Activated effector memory CD4-positive, alpha-beta T cell treated with Interleukin-2 at 50 U/mL for 16 hours (primary cell): ENCODE results near the gene BACH2.

Source experiments
- DNase-seq: peaks from one replicate; pipeline ENCODE4 v3.0.0-alpha.2; 2020

The BACH2 gene

DNA sequence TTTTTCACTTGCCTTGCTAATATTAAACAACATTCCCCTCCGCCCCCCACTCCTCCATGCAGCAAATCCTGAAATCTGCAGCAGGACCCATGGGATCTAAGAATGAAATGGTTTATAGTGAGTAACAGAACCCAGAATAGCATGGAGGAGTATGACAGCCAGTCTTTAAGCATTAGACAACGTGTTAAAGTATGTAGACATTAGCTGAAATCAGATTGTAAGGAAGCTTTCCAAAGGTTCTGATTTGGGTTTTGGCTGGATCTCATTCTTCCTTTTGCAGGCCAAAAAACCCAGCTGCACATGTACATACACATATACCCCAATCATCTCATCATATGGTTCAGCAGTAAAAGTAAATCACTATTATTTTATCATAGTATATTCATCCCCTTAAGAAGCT is 275.9 kb downstream of the BACH2 start:
- DNase-seq = no peak

DNA sequence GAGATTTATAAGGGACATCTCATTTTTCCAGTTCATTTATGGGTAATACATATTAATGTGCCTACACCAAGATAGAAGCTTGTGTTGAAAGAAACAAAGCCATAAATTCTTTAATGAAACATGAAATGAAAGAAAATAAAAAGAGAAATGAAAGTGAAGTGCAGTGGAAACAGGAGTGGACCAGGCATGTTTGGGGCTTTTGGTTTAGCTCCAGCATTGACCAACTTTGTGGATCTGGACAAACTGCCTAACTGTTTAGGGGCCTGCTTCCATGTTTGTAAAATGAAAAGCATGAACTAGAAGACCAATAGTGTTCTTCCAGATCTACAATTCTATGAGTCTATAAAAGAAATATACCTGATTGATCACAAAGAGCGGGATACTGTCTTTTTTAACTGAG is 277.4 kb downstream of the BACH2 start:
- DNase-seq = no peak

DNA sequence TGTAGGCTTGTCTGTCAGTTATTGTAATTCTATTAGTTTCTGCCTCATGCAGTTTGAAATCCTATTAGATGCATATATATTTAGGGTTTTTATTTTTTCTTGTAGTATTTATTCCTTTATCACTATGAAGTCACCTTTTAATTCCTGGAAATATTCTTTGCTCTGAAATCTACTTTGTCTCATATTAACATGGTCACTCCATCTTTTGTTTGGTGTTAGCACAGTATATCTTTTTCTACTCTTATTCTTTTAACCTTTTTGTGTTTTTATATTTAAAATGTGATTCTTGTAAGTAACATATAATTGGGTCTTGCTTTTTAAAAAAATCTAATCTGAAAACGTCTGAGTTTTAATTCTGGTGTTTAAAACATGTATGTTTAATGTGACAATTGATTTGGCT is 280.8 kb downstream of the BACH2 start:
- DNase-seq = no peak

DNA sequence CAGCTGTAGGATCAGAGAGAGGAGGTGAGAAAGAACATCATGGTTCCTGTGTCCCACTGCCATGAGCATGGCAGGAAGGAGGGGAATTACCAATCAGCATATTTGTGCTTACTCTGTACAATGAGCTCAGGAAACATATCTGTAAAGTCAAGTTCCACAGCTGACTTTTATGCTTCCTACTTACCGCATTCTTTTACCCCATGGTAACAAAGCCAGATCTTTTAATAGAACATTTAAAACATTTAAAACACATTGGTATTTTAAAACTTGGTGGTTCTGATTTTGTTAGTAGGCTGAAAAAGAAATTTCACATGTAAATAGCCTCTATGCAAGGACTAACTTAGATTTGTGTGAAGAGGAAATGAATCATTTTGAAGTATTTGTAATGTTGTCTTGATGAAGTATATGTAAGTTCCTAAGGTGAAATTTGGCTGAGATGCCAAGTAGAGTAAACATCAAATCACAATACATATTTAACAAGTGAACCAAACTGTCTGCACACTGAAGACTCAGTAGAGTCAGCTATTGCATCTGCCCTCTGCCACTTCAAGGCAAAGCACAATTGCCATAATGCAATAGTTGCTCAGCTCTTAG is 287.6 kb downstream of the BACH2 start:
- no peak for DNase-seq

DNA sequence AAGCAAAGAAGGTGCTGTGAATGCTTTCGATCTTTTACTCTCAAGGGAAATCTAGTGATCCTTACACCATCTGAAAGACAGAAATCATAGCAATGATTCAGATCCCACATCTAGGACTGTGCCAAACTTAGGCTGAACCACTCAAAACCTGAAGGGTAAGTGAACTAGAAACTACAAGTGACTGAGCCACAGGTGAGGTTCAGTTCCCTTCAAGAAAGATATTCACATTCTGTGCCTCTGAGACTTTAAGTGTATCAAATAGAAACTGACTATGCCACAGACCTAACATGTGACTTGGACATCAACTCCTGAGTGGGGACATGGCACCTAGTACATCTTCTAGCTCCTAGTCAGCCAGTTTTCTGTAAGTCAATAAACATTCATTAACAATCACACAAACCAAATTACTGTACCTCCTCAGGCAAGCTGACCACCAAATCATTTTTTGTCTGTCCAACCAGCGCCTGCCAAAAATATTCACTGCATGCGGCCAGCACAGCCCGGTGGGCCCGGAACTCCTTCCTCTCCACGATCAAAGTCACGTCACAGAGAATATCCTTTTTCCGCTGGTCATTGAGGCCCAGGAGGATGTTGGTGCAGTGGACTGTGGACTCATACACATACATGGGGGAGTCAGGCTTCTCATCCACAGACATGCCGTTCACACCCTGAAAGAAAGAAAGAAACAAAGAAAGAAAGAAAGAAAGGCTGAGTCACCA is 288.3 kb downstream of the BACH2 start:
- DNase-seq = no peak

DNA sequence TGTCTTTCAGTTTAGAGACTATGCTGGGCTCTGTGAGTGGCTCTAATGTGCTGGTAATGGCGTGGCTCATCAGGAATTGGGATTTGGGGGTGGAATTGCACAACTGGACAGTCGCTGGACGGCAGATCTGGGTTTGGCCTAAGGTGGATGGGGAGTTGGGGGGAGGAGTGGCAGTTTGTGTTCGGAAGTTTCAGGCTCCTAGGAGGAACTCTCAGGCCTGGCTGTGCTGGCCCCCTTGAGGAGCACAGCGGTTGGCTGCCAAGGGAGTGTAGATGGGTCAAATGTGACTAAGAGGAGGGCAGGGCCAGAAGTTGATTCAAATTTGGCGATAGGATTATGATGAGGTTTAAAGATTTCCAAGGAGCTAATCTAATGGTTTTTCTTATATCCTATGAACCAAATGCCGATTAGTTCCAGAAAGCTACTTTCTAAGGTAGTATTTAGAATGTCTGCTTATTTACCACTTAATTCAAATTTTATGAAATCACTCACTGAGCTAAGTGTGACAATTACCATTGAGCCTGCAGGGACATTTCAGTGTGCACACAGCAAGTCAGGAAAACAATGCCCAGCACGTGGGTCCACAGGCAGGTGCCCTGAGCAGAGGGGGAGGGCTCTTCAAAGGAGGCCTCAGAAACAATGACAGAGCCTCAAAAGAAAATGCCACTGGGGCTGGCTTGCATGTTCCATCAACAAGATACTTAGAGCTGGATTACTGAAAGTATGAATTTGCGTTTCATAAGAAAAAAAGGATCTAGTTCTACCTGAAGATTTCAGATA is 291.4 kb downstream of the BACH2 start:
- no peak for DNase-seq

DNA sequence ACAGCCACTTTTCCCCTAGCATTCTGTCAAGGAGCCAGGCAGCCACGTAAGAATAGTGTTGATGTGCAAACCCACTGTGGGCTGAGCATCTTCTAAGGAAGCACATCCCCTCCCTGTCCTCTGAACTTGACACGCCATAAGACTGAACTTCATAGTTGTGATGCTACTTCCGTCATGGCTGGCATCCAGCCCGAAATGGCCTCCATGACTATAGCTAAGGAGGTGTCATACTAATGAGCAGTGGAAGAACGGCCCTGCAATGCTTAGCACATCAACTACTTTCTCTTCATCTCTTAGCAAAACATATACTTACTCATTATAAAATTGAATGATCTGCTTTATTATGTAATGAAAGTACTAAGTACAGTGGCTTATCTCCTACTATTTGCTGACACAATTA is 292.1 kb downstream of the BACH2 start:
- DNase-seq = no peak

DNA sequence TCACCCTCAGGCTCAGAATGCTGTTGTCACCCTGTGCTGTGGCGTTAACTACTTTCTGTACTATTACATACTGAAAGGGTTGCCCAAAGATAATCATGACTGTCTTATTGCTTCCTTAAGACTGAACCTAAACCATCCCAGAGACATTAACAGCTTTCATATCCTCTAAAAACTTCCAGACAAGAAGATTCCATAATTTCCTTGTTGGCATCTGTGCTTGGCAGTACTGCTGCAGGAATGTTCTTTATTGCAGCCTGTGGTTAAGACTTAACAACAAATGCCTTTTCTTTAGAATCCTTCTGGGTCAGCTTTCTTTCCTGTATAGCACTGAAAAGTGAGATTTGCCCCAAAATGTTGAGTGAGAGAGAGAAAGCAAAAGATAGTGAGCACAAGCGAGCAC is 292.7 kb downstream of the BACH2 start:
- DNase-seq = no peak

DNA sequence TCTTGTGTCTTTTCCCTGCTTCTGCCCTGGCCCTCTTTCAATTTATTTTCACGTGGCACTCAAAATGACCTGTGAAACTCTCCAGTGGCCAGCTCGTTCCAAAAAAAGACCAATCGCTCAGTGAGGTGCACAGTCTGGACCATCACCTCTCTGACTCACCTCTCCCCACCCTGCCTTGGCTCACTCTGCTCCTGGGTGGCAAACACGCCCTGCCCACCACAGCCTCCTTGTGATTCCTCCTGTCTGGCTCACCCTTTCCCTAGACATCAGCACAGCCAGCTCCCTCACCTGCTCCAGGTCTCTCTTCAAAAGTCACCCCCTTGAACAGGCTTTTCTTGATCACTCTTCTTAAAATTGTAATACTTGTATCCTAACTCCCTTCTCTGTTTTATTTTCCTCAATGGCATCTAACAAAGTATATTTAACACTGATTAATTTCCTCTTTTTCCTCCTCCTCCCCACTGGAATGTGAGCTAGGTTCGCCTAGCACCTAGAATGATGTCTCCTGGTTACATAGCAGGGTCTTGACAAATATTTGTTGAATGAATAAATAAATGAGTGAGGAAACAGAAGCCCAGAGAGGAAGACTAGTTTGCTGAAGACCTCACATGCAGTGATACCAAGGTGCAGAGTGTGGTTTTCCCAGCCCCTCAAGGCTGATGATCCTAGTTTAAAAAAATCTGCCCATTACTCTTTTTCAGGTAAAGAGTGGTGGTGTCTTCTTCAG is 293.4 kb downstream of the BACH2 start:
- no peak for DNase-seq

DNA sequence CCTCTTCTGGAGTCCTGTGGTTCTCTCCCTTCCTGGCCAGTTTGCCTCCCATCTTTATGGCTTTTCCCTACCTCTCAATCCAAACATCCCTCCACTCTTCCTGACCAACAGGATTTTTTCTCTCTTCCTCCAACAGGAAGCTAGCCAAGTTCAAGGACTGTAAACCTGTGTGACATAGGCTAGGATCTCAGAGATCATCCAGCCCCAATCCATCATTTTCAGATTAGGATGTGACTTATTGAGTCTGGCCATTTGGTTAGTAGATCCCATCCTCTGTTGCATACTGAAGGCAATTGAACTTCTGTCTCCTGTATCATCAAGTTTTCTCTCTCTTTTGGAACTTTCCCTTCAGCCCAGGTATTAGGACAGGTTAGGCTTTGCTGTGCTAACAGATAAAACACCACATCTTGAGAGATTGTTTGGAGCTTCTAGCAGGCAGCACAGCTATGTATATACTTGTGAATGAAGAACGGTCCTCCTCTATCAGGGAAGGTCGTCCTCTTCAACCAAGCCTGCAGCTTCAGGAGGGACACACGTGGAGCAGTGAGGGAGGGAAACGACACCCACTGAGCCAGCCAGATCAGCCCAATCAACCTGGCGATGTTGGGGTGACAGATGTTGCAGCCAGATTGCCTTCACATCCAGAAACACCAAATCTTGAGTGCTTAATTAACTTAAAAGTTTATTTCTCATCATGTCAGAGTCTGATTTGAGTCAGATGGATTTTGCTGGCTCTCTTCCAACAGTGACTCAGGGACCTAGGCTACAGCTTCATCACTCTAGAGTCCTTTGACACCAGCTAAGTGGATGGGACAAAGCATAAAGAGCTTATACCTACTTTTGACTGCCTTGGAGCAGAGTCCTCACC is 295.5 kb downstream of the BACH2 start:
- no peak for DNase-seq

DNA sequence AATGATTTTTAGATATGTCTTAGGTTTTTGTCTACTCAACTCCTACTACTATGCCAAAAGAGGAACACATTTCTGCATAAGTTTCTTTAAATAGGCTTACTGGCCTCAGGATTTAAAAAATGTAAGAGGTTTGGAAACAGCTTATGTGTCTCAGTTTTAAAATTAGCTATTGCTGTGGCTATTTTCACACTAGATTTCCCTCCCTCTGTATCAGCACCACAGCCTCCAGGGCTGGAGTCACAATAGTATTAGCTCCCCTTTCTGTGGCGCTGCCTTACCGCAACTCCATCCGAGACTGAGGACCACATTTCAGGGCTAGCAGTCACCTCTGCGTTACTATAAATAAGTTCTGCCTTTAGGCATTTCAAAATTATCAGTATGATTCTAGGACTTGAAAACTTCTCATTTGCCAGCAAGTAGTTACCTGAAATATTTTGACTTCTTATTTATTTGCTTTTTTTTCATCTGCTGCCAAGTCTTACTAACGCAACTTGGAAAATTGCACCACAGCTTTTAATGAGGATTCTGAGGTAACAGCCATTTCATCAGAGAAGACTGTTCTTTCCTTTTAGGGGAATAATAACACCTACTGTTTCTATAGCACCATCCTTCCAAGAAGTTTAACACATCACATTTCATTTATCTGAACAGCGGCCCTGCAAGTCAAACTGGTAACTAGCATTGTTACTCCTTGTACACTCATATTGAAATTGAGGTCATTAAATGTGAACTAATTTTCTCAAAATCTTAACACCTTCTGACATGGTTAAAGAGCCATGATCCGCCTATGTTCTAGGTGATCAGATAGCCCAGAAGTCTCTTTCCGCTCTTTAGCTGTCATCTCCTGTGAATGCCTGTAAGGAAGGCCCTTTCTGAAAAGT is 296.5 kb downstream of the BACH2 start:
- no peak for DNase-seq

DNA sequence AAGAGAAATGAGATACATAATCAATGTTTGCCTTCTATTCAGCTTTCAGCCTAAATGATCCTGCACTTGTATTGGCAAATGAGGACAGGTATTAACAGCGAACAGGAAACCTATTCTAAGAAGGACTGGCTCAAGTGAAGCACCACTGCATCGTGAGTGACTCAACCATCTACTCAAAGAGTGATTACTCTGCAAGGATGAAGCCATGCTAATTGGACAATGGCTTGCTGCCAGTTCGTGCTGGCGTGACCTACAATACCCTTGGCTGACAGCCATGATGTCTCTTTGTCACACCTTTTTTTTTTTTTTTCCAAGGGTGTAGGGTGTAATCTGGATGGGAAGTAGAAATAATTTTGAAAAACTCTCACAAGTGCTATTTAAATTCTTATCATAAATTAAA is 297.5 kb downstream of the BACH2 start:
- peak; percentile 13 for DNase-seq

DNA sequence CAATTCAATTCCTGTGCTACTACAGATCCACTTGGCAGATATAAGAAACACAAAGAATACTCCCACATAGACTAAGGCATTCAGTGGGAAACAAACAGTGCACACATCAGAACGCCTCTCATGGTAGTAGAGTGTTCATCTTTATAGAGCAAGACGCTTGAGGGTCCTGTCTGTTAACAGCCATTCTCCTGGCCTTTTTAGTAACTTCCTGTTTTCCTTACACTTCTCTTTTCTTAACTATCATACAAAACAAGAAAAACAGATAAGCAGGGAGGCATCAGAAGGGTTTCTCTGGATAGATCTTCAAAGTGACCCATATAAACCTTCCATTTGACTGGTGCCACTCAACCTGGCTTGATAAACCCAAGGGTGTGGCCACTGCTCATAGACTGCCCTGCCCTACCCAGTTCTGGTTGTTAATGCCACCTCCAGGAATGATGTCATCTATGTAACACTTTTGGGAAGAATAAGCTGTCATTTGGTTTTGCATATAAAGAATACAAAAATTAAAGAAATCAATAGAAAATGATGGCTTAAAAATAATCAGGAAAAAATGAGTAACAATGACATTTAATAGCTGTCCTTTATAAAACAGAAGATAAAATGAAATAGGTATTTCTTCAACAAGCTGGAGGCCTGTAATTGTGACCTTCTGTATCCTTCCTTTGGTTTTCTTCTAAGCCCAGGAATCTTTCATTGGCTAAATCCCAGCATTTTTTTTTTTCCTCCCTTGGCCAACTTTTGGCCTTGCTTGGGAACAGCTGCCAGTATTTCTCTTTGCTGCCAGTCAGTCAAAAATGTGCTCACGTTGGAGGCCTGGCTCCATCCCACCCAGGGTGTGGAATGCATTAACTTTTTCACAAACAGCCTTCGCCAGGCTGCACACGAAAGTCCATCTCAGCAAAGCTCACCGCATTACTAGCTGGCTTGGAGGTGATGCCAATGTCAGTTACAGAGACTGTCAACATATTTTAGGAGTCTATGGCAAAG is 298.9 kb downstream of the BACH2 start:
- DNase-seq = no peak

DNA sequence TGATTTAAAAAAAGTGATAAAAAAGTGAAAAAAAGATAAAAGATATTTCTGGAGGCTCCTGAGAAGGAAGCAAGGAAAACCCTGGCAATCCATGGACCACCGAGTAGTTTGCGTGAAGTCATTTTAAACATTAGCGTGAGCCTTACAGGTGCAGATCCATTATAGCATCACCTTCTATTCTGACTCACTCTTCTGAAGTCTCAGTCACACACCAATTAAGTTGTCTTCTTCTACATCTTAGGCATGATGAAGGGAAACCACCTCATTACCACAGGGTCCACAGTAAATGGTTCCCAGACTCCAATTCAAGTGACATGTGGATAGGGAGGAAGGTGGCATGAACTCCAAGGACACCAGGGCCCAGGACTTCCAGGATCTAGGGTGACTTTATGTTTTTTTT is 303.2 kb downstream of the BACH2 start:
- DNase-seq = no peak

DNA sequence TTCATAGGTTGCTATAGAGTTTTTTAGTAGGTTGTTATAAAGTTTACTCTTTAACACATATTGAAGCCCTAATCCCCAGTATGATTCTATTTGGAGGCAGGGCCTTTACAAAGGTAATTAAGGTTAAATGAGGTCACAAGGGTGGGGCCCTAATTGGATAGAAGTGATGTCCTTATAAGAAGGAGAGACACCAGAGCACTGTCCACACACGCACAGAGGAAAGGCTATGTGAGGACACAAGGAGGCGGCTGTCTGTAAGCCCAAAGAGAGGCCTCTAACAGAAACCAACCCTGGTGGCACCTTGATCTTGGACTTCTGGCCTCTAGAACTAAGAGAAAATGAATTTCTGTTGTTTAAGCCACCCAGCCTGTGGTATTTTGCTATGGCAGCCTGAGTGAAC is 303.8 kb downstream of the BACH2 start:
- no peak for DNase-seq

DNA sequence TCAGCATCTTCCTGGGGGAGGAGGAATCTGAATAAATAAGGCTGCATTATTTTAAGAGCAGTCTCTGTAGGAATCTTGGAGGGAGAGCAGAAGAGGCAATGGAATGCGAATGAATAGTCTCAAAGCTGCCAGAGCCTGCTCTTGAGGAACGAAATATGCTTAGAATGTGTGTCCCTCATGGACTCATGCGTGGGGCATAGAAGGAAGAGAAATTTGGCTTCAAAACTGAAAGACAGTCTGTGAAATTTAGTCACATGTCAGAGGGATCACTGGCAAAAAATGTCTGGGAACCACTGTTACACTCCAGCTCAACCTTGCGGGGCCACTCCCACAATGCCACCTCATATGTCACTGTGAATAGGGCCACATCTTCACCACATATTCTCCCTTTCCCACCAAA is 306.9 kb downstream of the BACH2 start:
- no peak for DNase-seq

DNA sequence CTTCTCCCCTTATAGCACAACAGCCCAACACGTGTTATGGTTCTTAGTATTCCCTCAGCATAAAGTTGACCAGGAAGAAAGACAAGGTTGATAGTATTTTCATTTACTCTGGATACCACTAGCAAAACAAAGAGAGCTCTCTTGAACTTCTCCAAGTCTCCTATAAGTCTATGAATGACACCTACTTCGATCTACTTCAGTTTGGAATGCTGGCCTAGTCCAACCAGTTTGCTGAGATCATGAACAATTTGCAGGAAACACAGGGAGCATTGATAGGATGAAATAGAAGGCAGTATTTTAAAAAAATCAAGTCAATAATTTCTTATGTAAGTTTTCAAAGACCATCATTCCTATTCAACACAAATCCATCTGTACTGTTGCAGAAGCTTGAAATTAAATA is 308.8 kb downstream of the BACH2 start:
- no peak for DNase-seq

DNA sequence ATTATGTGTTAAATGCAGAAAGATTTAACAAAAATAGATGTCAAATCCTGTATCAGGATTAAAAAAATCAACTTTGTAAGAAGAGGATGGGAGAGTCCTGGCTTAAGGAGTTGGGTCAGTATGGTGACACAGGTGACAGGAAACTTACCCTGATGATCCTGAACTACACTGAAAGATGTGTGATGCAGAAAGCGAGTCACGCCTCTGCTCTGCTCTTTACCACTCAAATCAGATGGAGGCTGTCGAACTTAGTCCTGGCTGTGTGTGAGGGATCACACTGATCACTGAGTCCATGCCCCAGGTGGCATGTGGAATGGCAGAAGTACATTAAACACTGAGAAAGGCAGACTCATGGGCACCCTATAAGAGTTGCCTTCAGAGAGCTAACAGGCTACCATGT is 309.5 kb downstream of the BACH2 start:
- no peak for DNase-seq

DNA sequence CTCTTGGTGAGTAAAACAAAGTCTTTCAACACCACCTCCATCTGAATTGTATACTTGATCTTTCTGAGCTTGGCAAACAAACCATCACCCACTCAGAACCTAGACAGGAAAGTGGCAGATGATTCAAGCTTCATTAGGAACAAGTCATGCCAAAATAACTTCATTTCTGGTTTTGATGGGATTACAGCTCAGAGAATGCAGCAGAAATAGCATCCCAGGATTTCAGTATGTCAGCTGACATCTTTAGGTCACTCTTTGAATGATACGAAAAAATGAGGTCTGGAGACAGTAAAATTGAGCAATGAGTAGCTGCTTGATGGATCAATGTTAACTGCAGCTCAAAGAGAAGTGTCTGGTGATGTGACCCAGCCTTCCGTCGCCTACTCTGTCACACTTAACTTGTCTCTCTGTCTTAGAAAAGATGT is 310.0 kb downstream of the BACH2 start:
- no peak for DNase-seq
